H1 (cell line): ENCODE measurements around the gene DNAJC9. TPM values are rescaled to one million over a fixed set of nuclear protein-coding genes. Genes with fewer than 3 reads are reported as not detected.

Experiments
- CTCF ChIA-PET: fragments of 300-600 bp; sonication (Branson Sonifier 250); formaldehyde crosslinking; loops from one replicate; lab custom pipeline; 2021; ENCODE audit not compliant: partially characterized antibody; lab: Charles Lee
- POLR2A ChIA-PET: fragments of 300-600 bp; sonication (Branson Sonifier 250); formaldehyde crosslinking; loops from one replicate; lab custom pipeline; 2021; ENCODE audit warnings: inconsistent platforms; ENCODE audit not compliant: partially characterized antibody; lab: Charles Lee
- DNase-seq, 2 experiments: peaks; one replicate each; pipeline versions ENCODE4 v3.0.0 to v3.0.0-alpha.2; 2010 to 2022; ENCODE audit warnings: low spot score in 2 of 2, low read depth in 1 of 2, mixed read lengths in 1 of 2
- FAIRE-seq: peaks from 2 replicates; lab custom pipeline; 2011; peaks lifted over from hg19 to GRCh38; lab: Jason Lieb, UNC
- H2AFZ ChIP-seq: 2 replicates; pipeline ENCODE4 v1.8.1; 2012; ENCODE audit warnings: low read length, inconsistent platforms
- H2AK5ac ChIP-seq: 2 replicates; pipeline ENCODE4 v1.6.1; 2013; ENCODE audit warnings: low read depth, low read length
- H2BK120ac ChIP-seq: replicated peaks from 2 replicates; pipeline ENCODE3; 2013; ENCODE audit warnings: low read depth, low read length, inconsistent platforms
- H2BK12ac ChIP-seq: 2 replicates; pipeline ENCODE4 v1.6.1; 2013; ENCODE audit warnings: low read depth, low read length
- H2BK15ac ChIP-seq: 2 replicates; pipeline ENCODE4 v1.6.1; 2013; ENCODE audit warnings: low read length
- H2BK20ac ChIP-seq: 2 replicates; pipeline ENCODE4 v1.6.1; 2013; ENCODE audit warnings: low read length
- H2BK5ac ChIP-seq: 2 replicates; pipeline ENCODE4 v1.6.1; 2013; ENCODE audit warnings: low read depth, low read length
- H3K14ac ChIP-seq: 2 replicates; pipeline ENCODE4 v1.6.1; 2013; ENCODE audit warnings: inconsistent platforms; ENCODE audit not compliant: insufficient read length
- H3K18ac ChIP-seq: 2 replicates; pipeline ENCODE4 v1.6.1; 2013; ENCODE audit warnings: low read length; ENCODE audit errors: extremely low read depth
- H3K23ac ChIP-seq: 2 replicates; pipeline ENCODE4 v1.6.1; 2013; ENCODE audit warnings: inconsistent platforms; ENCODE audit not compliant: insufficient read length
- H3K23me2 ChIP-seq: 2 replicates; pipeline ENCODE4 v1.6.1; 2013; ENCODE audit warnings: low read depth, low read length
- H3K27ac ChIP-seq: 2 replicates; pipeline ENCODE4 v1.6.1; 2011; ENCODE audit warnings: low read depth, low read length, inconsistent platforms
- H3K27me3 ChIP-seq, 4 experiments: replicated peaks in 1 of 4; 1 replicate in 1 of 4; 2 replicates in 3 of 4; pipeline versions ENCODE4 v1.6.1 to v1.8.1; 2011 to 2013; ENCODE audit warnings: low read length in 3 of 4, mild to moderate bottlenecking in 3 of 4, inconsistent platforms in 2 of 4, mixed read lengths in 2 of 4, moderate library complexity in 1 of 4; ENCODE audit not compliant: control insufficient read depth in 3 of 4, insufficient read depth in 3 of 4; ENCODE audit errors: extremely low read depth in 1 of 4
- H3K36me3 ChIP-seq, 4 experiments: 2 replicates each; pipeline versions ENCODE4 v1.6.1 to v1.8.1; 2011 to 2013; ENCODE audit warnings: mild to moderate bottlenecking in 4 of 4, low read length in 3 of 4, moderate library complexity in 2 of 4, control low read depth in 1 of 4, inconsistent platforms in 1 of 4; ENCODE audit not compliant: insufficient read depth in 4 of 4, control insufficient read depth in 2 of 4
- H3K4ac ChIP-seq: replicated peaks from 2 replicates; pipeline ENCODE3; 2013; ENCODE audit warnings: low read length, low read depth, mixed read lengths, inconsistent platforms; ENCODE audit not compliant: insufficient read length
- H3K4me1 ChIP-seq, 4 experiments: replicated peaks in 1 of 4; 1 replicate in 1 of 4; 2 replicates in 3 of 4; pipeline versions ENCODE4 v1.6.1 to v1.8.1; 2011 to 2013; ENCODE audit warnings: low read length in 3 of 4, inconsistent platforms in 2 of 4, mixed read lengths in 1 of 4; ENCODE audit not compliant: insufficient read depth in 4 of 4, control insufficient read depth in 3 of 4
- H3K4me2 ChIP-seq, 2 experiments: 2 replicates each; pipeline versions ENCODE4 v1.6.1 to v1.8.1; 2011 to 2013; ENCODE audit warnings: low read depth in 2 of 2, low read length in 2 of 2, control low read depth in 1 of 2, inconsistent platforms in 1 of 2, mild to moderate bottlenecking in 1 of 2; ENCODE audit not compliant: insufficient read depth in 1 of 2
- H3K4me3 ChIP-seq, 4 experiments: fragments of 200-600, 300-600 bp in 1 of 4; sonication (generic), shearing (Covaris generic), sonication (Bioruptor Twin) in 1 of 4; 2 replicates each; pipeline versions ENCODE4 v1.5.1 to v1.8.1; 2011 to 2016; ENCODE audit warnings: low read length in 4 of 4, low read depth in 3 of 4, control low read depth in 2 of 4, inconsistent platforms in 2 of 4, mild to moderate bottlenecking in 2 of 4, mixed read lengths in 1 of 4, moderate library complexity in 1 of 4; ENCODE audit not compliant: insufficient read depth in 2 of 4; ENCODE audit errors: extremely low read depth in 1 of 4
- H3K56ac ChIP-seq: replicated peaks from 2 replicates; pipeline ENCODE3; 2013; ENCODE audit warnings: low read depth, mild to moderate bottlenecking, mixed read lengths, low read length, inconsistent platforms; ENCODE audit not compliant: insufficient read length
- H3K79me1 ChIP-seq: 2 replicates; pipeline ENCODE4 v1.6.1; 2013; ENCODE audit warnings: low read depth, low read length, control low read depth
- H3K79me2 ChIP-seq, 2 experiments: 2 replicates each; pipeline versions ENCODE4 v1.6.1 to v1.8.1; 2012 to 2013; ENCODE audit warnings: low read length in 2 of 2, mild to moderate bottlenecking in 2 of 2, inconsistent platforms in 1 of 2; ENCODE audit not compliant: insufficient read depth in 2 of 2, control insufficient read depth in 1 of 2
- H3K9ac ChIP-seq, 4 experiments: replicated peaks in 1 of 4; 1 replicate in 1 of 4; 2 replicates in 3 of 4; pipeline versions ENCODE4 v1.6.1 to v1.8.1; 2011 to 2013; ENCODE audit warnings: low read depth in 3 of 4, low read length in 3 of 4, control low read depth in 2 of 4, mild to moderate bottlenecking in 2 of 4, moderate library complexity in 2 of 4, inconsistent platforms in 1 of 4; ENCODE audit errors: extremely low read depth in 1 of 4
- H3K9me3 ChIP-seq, 2 experiments: 2 replicates each; pipeline versions ENCODE4 v1.6.1 to v1.8.1; 2012 to 2013; ENCODE audit warnings: mild to moderate bottlenecking in 2 of 2, moderate library complexity in 2 of 2, control low read depth in 1 of 2, inconsistent platforms in 1 of 2, low read depth in 1 of 2, low read length in 1 of 2, mixed read lengths in 1 of 2; ENCODE audit not compliant: insufficient read depth in 2 of 2
- H4K20me1 ChIP-seq, 2 experiments: replicated peaks in 1 of 2; 2 replicates each; pipeline versions ENCODE3 to v1.8.1; 2011 to 2013; ENCODE audit warnings: inconsistent platforms in 2 of 2, low read length in 2 of 2, mild to moderate bottlenecking in 1 of 2; ENCODE audit not compliant: insufficient read depth in 2 of 2, control insufficient read depth in 1 of 2
- H4K5ac ChIP-seq: 2 replicates; pipeline ENCODE4 v1.6.1; 2013; ENCODE audit warnings: low read length, low read depth, mixed read lengths, inconsistent platforms; ENCODE audit not compliant: insufficient read length
- H4K8ac ChIP-seq: 2 replicates; pipeline ENCODE4 v1.8.0; 2013; ENCODE audit warnings: mild to moderate bottlenecking, moderate library complexity, low read length, inconsistent platforms; ENCODE audit not compliant: insufficient read depth; ENCODE audit errors: extremely low read depth
- H4K91ac ChIP-seq: replicated peaks from 2 replicates; pipeline ENCODE3; 2013; ENCODE audit warnings: low read length, mixed read lengths, inconsistent platforms; ENCODE audit not compliant: insufficient read length
- BACH1 ChIP-seq: IDR thresholded peaks from 2 replicates; pipeline ENCODE4 v1.6.1; 2012; ENCODE audit warnings: low read length, improper control_type of control experiment
- CHD1 ChIP-seq: IDR thresholded peaks from 2 replicates; pipeline ENCODE4 v1.6.1; 2012; ENCODE audit warnings: low read depth, low read length, improper control_type of control experiment
- CHD2 ChIP-seq: IDR thresholded peaks from 2 replicates; pipeline ENCODE4 v1.6.1; 2012; ENCODE audit warnings: low read length, improper control_type of control experiment
- JUND ChIP-seq: IDR thresholded peaks from 2 replicates; pipeline ENCODE4 v1.6.1; 2011; ENCODE audit warnings: mild to moderate bottlenecking, improper control_type of control experiment, low read length
- RNF2 ChIP-seq: fragments of 200-900, 300-1000 bp; sonication (generic); IDR thresholded peaks from 2 replicates; pipeline ENCODE4 v1.7.1; 2016; ENCODE audit warnings: borderline replicate concordance, low read depth, mild to moderate bottlenecking, antibody characterized with exemption, low read length; ENCODE audit not compliant: poor library complexity, severe bottlenecking; ENCODE audit errors: missing control alignments
- SAP30 ChIP-seq: fragments of 300-600 bp; sonication (generic); IDR thresholded peaks from 2 replicates; pipeline ENCODE4 v1.7.1; 2012; ENCODE audit warnings: low read length, moderate library complexity, mild to moderate bottlenecking, inconsistent platforms; ENCODE audit not compliant: insufficient read depth, insufficient replicate concordance
- SIRT6 ChIP-seq: IDR thresholded peaks from one replicate; pipeline ENCODE4 v1.7.1; 2012; ENCODE audit warnings: low read length, inconsistent platforms
- SIX5 ChIP-seq: IDR thresholded peaks from 2 replicates; pipeline ENCODE4 v1.6.1; 2011; ENCODE audit warnings: mild to moderate bottlenecking, low read depth, low read length
- SP1 ChIP-seq: IDR thresholded peaks from 2 replicates; pipeline ENCODE4 v1.6.1; 2011; ENCODE audit warnings: low read depth, low read length
- WGBS, 2 experiments: shearing (Covaris generic) in 1 of 2; methylation state at CpG; one replicate each; pipeline versions ENCODE4 v1.1.6 to v1.1.7; 2013 to 2015; ENCODE audit warnings: low lambda C conversion rate in 2 of 2, mixed read lengths in 2 of 2, inconsistent platforms in 1 of 2, low coverage in 1 of 2, missing lambda C conversion rate in 1 of 2; ENCODE audit not compliant: insufficient replicate concordance in 2 of 2, insufficient coverage in 1 of 2, insufficient read length in 1 of 2; ENCODE audit errors: extremely low coverage in 1 of 2, missing lambda C conversion rate in 1 of 2; 5-methylcytosine and 5-hydroxymethylcytosine counted together
- polyA plus RNA-seq, 7 experiments: library from polyadenylated mRNA; depleted of rRNA in 3 of 7; stranded (reverse) in 5 of 7; unstranded in 2 of 7; fragments of >200 nt in 5 of 7; fragments of 200-250 nt in 2 of 7; gene quantifications; 1 replicate in 5 of 7; 2 replicates in 1 of 7; 4 replicates in 1 of 7; pipeline versions ENCODE4 v1.2.1 to v1.2.3, GENCODE V29; 2011 to 2013; ENCODE audit warnings: missing spikeins in 2 of 7, mixed read lengths in 2 of 7
- total RNA-seq: library from RNA; stranded (reverse); fragmentation: NEBNext Ultra II Directional; extraction: Animal tissue kit (Norgen Biotek cat#: 25700); gene quantifications from 2 replicates; pipeline ENCODE4 v1.2.1, GENCODE V29; 2021
- TF ChIP-seq, protein P1 (sequence below): IDR thresholded peaks from 2 replicates; pipeline ENCODE4 v1.6.1; 2011; ENCODE audit warnings: low read length, improper control_type of control experiment

Gene DNAJC9
- total and polyA plus RNA-seq, 2 of the 8 experiments (the other 6 are each of a cell fraction or from before 2014, with no cell fraction given) = 26.0 to 32.2 TPM

DNA sequence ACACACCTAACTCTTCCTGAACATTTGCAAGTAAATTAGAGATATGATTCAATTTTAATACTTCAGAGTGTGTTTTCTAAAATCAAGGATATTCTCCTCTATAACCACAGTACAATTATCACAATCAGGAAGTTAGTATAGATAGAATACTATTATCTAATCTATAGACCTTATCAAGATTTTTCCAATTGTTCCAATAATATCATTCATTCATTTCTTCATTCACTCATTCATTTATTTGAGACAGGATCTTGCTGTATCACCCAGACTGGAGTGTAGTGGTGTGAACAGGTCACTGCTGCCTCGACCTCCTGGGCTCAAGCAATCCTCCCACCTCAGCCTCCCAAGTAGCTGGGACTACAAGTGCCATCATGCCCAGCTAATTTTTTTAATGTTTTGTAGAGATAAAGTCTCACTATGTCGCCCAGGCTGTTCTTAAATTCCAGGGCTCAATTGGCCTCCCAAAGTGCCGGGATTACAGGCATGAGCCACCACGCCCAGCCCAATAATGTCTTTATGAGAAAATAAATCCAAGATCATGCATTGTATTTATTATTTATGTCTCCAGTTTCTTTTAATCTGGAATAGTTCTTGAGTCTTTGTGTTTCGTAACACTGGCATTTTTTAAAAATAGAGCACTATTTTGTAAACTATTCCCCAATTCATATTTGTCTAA, 16.0 kb upstream of the DNAJC9 start:
- no peak overlapping the region for H3K27ac ChIP-seq
- H4K91ac ChIP-seq = no peak overlapping the region
- H3K36me3 ChIP-seq = no peaks in the 10 kb centered on the region
- no peak overlapping the region for H2BK20ac ChIP-seq
- H3K4me1 ChIP-seq = no peaks in the 10 kb centered on the region
- no peak overlapping the region for H2AK5ac ChIP-seq
- POLR2A ChIA-PET = interaction anchor here (1.6 to 2.6 kb wide), 3 partner anchors 8 to 16 kb away, joined by 4 to 8 read pairs (median 7); partner anchors contain the start of gene DNAJC9
- TF ChIP-seq SIX5 = no peak
- TF ChIP-seq, protein P1, sequence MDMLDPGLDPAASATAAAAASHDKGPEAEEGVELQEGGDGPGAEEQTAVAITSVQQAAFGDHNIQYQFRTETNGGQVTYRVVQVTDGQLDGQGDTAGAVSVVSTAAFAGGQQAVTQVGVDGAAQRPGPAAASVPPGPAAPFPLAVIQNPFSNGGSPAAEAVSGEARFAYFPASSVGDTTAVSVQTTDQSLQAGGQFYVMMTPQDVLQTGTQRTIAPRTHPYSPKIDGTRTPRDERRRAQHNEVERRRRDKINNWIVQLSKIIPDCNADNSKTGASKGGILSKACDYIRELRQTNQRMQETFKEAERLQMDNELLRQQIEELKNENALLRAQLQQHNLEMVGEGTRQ = no peak
- no peak for TF ChIP-seq JUND
- no peak for TF ChIP-seq BACH1
- no peak for TF ChIP-seq CHD2
- TF ChIP-seq RNF2 = no peak
- TF ChIP-seq SAP30 = no peak
- TF ChIP-seq SIRT6 = no peak
- no peak for TF ChIP-seq SP1
- TF ChIP-seq CHD1 = no peak
- TF ChIP-seq, all 59 proteins: peak for 0
- no peak overlapping the region for H2BK15ac ChIP-seq
- H3K23me2 ChIP-seq = no peaks in the 10 kb centered on the region
- no peak overlapping the region for H4K8ac ChIP-seq
- FAIRE-seq = no peak
- no peak overlapping the region for H2BK5ac ChIP-seq
- H2BK12ac ChIP-seq = no peak overlapping the region
- H3K27me3 ChIP-seq = no peaks in the 10 kb centered on the region
- H4K20me1 ChIP-seq = no peaks in the 10 kb centered on the region
- no peaks in the 10 kb centered on the region for H3K79me2 ChIP-seq
- H3K4me3 ChIP-seq = no peak overlapping the region
- H3K9me3 ChIP-seq = peaks cover 6 to 7% of the 10 kb centered on the region in 2 experiments; a peak in 1 of 4 replicates
- H3K18ac ChIP-seq = no peak overlapping the region
- no peak overlapping the region for H3K56ac ChIP-seq
- no peak overlapping the region for H3K23ac ChIP-seq
- H3K79me1 ChIP-seq = no peaks in the 10 kb centered on the region
- CTCF ChIA-PET = interaction anchor here (1.0 to 2.5 kb wide), 9 partner anchors 9 to 122 kb away, joined by 3 to 18 read pairs (median 7); partner anchors contain the start of gene MRPS16
- no peak for DNase-seq
- H3K4ac ChIP-seq = no peak overlapping the region
- no peak overlapping the region for H3K14ac ChIP-seq
- no peak overlapping the region for H2AFZ ChIP-seq
- H3K9ac ChIP-seq = no peak overlapping the region
- no peak overlapping the region for H3K4me2 ChIP-seq
- no peak overlapping the region for H4K5ac ChIP-seq
- H2BK120ac ChIP-seq = no peak overlapping the region
- WGBS, 2 experiments = 75% methylated on average over 5 of the region's 5 CpGs; no CpG with 5 or more reads in 1 of the 2 experiments
